NCI-H1436 treated with DMSO at 0.1 percent for 48 hours (cell line): ENCODE measurements around the gene ARL4A.
A peak's percentile ranks its signal among the peaks of the same experiment; 100 is the strongest.

Experiments used
- DNase-seq: peaks from one replicate; lab custom pipeline; 2025; lab: John Stamatoyannopoulos, UW

ARL4A gene

DNA sequence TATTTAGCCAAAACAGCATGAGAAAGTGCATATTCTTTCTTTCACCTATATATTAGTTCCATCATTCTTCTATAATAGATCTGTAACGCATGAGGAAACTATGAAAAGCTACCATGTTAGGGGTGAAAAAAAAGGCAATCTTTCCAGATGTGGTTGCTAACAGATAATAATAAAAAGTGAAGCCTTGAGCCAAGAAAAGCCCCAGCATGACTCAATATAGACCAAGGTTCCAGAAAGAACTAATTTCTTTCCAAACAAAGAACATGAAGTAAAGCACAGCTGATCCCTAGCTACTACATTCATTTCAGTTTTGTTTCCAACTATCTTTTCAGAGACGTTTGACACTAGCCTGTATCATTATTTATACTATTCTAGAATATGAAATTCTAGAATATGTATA, 16.4 kb downstream of the ARL4A start:
- no peak for DNase-seq

GRCh38 chr7:12705878-12706277, 18.4 kb downstream of the ARL4A start:
- DNase-seq = no peak

- DNase-seq = peak; percentile 57
Observed at GRCh38 chr7:12706900-12707536, 19.6 kb downstream of the ARL4A start.

GRCh38 chr7:12708314-12708713, 20.9 kb downstream of the ARL4A start:
- DNase-seq = no peak

DNA sequence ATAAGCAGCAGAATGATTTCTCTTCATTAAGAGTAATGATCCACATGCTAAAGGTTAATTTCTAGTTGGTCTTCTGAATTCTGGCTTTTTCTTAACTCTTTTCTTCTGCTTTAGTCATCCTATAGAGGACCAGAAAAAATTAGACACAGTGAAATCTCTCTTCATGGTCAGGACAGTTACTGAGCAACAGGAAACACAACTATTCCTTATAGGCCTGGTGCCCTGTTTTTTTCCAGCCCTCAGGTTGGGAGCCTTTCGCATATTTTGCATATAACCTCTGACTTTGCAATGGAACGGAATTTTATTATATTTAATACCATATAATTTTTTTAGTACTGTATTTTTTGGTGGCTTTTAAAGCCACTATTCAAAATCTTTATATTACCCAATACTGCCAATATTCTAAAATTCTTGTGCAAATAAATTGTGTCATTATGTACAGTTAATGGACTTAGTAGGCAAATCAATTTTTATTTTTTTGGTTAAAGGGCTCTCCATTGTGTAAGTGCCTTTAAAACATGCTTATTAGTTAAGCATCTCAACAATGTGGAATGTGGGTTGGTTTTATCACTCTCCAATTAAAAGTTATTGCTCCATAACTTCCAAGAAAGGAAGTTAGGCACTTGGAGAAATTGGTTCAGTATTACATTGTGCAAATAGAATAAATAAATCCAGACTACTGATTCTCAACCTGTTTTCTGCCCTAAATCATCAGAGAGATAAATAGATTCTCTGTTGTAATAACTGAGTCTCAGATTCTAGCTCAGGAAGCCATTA, 22.5 kb downstream of the ARL4A start:
- DNase-seq = no peak

DNA sequence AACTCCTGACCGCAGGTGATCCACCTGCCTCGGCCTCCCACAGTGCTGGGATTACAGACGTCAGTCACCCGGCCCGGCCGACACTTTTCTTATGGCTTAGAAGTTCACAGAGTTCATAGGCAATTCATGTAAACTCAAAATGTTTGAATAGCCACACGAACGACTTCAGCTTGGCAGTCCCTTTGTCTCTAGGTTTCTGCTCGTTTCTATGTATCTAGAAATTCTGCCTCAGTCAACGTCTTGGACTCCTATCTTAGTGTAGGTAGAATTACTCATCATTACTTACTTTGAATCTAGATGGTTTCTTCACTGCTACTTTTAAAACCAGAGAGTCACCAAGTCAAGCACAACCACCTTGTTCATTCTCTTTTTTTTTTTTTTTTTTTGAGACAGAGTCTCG, 23.7 kb downstream of the ARL4A start:
- DNase-seq = no peak

DNA sequence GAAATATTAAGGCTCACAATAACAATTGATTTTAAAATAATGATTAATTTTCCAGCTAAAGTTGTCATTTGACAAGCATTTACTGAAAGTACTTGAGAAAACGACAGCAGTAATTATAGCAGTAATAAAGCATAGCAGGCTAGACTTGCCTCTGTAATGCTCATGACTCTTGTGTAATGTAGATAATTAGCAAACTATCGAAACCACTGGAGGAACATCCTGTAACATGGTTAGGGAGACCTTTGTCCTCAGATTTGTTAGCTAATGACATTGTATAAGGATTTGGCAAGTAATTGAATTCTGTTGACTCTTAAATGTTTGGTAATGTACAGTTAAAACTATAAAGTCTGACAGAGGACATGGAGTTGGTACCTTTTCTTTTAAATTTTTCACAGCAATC, 24.8 kb downstream of the ARL4A start:
- DNase-seq = peak; percentile 53

GRCh38 chr7:12713625-12714378, 26.4 kb downstream of the ARL4A start:
- DNase-seq = no peak

DNA sequence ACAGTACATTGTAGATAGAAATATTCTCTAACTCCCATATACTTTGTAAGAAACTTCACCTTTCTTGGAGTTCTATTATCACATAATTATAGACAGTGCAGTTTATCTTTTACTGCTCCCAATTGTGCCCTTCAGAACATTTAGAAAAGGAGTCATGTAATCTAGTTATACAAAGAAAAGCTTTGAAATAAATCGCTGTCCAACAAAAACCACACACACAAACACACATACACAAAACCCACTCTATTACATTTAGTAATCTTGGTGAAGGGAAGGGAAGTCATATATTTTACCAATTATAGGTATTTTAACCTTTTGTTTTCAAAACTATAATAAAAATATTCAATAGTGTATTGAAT, 26.9 kb downstream of the ARL4A start:
- DNase-seq = no peak

GRCh38 chr7:12715372-12716133, 28.1 kb downstream of the ARL4A start:
- DNase-seq = no peak

DNA sequence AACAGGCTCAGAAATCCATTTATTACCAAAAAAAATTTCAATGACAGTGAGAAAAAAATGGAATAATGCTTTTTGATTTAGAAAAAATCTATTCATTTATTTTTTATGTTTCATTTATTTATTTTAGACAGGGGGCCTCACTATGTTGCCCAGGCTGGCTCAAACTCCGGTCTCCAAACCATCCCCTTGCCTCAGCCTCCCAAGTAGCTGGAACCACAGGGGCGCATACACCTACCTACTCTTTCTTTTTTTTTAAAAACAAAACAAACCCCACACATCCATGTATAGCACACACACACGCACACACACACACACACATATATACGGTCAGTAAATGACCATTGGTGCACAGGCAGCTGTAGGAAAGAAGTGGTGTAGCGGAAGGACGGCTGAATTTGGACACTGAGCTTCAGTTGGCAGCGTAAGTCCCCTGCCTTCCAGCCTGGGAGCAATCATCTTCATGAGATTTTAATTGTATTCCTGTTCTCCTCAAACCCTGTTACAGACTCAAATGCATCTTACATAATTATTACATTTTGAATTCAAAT, 28.8 kb downstream of the ARL4A start:
- DNase-seq = no peak

GRCh38 chr7:12716722-12717121, 29.3 kb downstream of the ARL4A start:
- no peak for DNase-seq

GRCh38 chr7:12719141-12719919, 31.9 kb downstream of the ARL4A start:
- DNase-seq = no peak

GRCh38 chr7:12719981-12720865, 32.8 kb downstream of the ARL4A start:
- no peak for DNase-seq

GRCh38 chr7:12721286-12721830, 33.9 kb downstream of the ARL4A start:
- DNase-seq = no peak

DNA sequence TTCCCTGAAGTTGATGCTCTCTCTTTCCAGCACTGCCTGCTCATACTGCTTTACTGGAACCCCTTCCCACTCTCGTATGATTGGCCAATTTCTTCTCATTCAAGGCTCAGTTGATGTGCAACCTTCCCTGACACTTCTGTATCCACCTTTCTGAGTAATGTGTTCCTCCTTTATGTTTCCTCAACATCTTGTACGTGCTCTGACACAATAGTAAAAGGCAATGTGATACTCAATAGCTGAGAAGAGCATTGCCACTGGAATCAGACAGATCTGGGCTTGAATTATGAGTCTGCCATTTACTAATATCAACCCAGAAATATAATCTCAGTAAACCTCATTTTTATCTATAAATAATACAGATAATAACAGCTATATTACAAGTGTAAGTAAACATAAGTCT, 34.7 kb downstream of the ARL4A start:
- no peak for DNase-seq

DNA sequence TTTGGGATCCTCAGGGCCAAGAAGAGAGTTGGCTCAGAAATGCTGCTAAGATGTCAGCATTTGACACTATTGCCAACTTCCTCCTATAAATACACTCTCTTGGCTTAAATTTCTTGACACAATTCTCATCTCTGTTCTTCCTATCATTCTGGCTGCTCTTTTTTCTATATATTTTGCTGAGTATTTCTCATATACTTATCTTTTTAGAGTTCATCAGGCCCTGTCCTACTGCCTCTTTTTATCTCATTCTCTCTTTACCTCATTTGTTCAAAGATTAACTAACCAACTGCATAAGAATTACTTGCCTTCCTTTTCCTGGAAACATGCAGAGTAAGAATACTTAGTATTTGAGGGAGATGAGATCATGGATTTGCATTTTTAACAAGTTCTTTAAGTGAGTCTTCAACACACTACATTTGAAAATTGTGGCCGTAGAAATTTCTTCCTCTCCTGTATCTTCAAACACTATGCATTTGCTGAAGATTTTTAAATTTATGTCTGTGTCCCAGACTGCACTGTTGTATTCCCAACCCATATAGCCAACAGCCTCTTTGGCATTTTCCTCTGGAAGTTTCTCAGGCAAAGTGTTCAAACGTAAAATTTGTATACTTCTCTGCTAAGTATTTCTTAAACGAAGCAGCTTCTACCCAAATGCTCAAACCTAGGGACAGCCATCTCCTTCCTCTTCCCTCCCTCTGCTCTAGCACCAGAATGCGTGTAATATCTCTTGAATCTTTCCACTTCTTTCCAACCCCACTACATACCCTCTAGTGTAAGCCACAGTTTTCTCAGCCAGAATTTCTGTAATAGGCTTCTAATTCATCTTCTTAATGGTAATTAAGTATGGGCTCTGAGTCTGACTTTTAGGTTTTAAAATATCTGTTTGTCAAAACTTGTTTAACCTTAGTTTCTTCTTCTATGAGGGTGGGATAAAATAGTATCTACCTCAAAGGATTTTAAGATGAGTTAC, 35.5 kb downstream of the ARL4A start:
- DNase-seq = no peak

GRCh38 chr7:12725575-12726316, 38.3 kb downstream of the ARL4A start:
- no peak for DNase-seq
